Endothelial cell of umbilical vein (primary cell): Measurements from ENCODE around the gene UQCRC1. TPM values are rescaled to one million over a fixed set of nuclear protein-coding genes. Genes with fewer than 3 reads are reported as not detected.

Experiments
- BruUV-seq: library from RNA; stranded (reverse); fragments of 400-500 nt; replicated peaks from 2 replicates; lab custom pipeline; 2021; lab: Mats Ljungman, UMichigan
- CTCF ChIA-PET: fragments of 300-600, 350-600 bp; sonication (Branson Sonifier 250); formaldehyde crosslinking; loops from one replicate; lab custom pipeline; 2021; ENCODE audit warnings: antibody characterized with exemption, inconsistent platforms; lab: Charles Lee
- POLR2A ChIA-PET: fragments of 300-600, 350-600 bp; sonication (Branson Sonifier 250); formaldehyde crosslinking; loops from one replicate; lab custom pipeline; 2021; ENCODE audit warnings: antibody characterized with exemption, inconsistent platforms; lab: Charles Lee
- DNase-seq: peaks from one replicate; pipeline ENCODE4 v3.0.0-alpha.2; 2011; ENCODE audit warnings: low read depth, low spot score
- FAIRE-seq: peaks from 2 replicates; lab custom pipeline; 2011; peaks lifted over from hg19 to GRCh38; lab: Jason Lieb, UNC
- H2AFZ ChIP-seq: 2 replicates; pipeline ENCODE4 v1.6.0; 2012; ENCODE audit warnings: low read depth, low read length, control low read depth, inconsistent platforms
- H3K27ac ChIP-seq: 2 replicates; pipeline ENCODE4 v1.5.1; 2011; ENCODE audit warnings: low read depth, mild to moderate bottlenecking, control low read depth, low read length, moderate library complexity; ENCODE audit not compliant: insufficient read depth
- H3K27me3 ChIP-seq, 2 experiments: 2 replicates each; pipeline versions ENCODE4 v1.6.0 to v1.6.1; 2011; ENCODE audit warnings: low read length in 2 of 2, mixed read lengths in 1 of 2; ENCODE audit not compliant: control insufficient read depth in 2 of 2, insufficient read depth in 2 of 2
- H3K36me3 ChIP-seq, 2 experiments: 2 replicates in 1 of 2; 3 replicates in 1 of 2; pipeline ENCODE4 v1.5.1; 2011; ENCODE audit warnings: low read length in 2 of 2, mild to moderate bottlenecking in 1 of 2, moderate library complexity in 1 of 2; ENCODE audit not compliant: control insufficient read depth in 2 of 2, insufficient read depth in 2 of 2; ENCODE audit errors: extremely low read depth in 1 of 2
- H3K4me1 ChIP-seq: 3 replicates; pipeline ENCODE4 v1.5.1; 2011; ENCODE audit warnings: mild to moderate bottlenecking, low read length; ENCODE audit not compliant: control insufficient read depth, insufficient read depth; ENCODE audit errors: extremely low read depth
- H3K4me2 ChIP-seq: 2 replicates; pipeline ENCODE4 v1.6.1; 2011; ENCODE audit warnings: low read length, control low read depth, mixed read lengths; ENCODE audit not compliant: insufficient read depth
- H3K4me3 ChIP-seq, 3 experiments: fragments of 200-600 bp in 1 of 3; sonication (generic), shearing (Covaris generic) in 1 of 3; replicated peaks in 1 of 3; 2 replicates each; pipeline ENCODE4 v1.5.1; 2011 to 2016; ENCODE audit warnings: control low read depth in 3 of 3, low read length in 3 of 3, mild to moderate bottlenecking in 2 of 3, inconsistent platforms in 1 of 3, low read depth in 1 of 3, moderate library complexity in 1 of 3; ENCODE audit not compliant: insufficient read depth in 1 of 3
- H3K79me2 ChIP-seq: 2 replicates; pipeline ENCODE4 v1.6.0; 2012; ENCODE audit warnings: low read length, inconsistent platforms; ENCODE audit not compliant: control insufficient read depth, insufficient read depth
- H3K9ac ChIP-seq: replicated peaks from 2 replicates; pipeline ENCODE3; 2011; ENCODE audit warnings: low read length, control low read depth; ENCODE audit not compliant: insufficient read depth; ENCODE audit errors: extremely low read depth
- H3K9me1 ChIP-seq: replicated peaks from 3 replicates; pipeline ENCODE4 v1.6.0; 2011; ENCODE audit warnings: mild to moderate bottlenecking, low read length; ENCODE audit not compliant: control insufficient read depth, insufficient read depth; ENCODE audit errors: extremely low read depth
- H3K9me3 ChIP-seq: replicated peaks from 2 replicates; pipeline ENCODE4 v1.5.1; 2012; ENCODE audit warnings: low read length, inconsistent platforms; ENCODE audit not compliant: control insufficient read depth, insufficient read depth
- H4K20me1 ChIP-seq: replicated peaks from 2 replicates; pipeline ENCODE3; 2011; ENCODE audit warnings: mild to moderate bottlenecking, low read length; ENCODE audit not compliant: control insufficient read depth, insufficient read depth; ENCODE audit errors: extremely low read depth
- CTCF ChIP-seq, 2 donors: IDR thresholded peaks; 1 replicate in 1 of 2; 2 replicates in 1 of 2; pipeline ENCODE4 v1.5.1; 2011; ENCODE audit warnings: low read length in 2 of 2, mild to moderate bottlenecking in 2 of 2, moderate library complexity in 2 of 2, control low read depth in 1 of 2, inconsistent platforms in 1 of 2, low read depth in 1 of 2; ENCODE audit not compliant: insufficient read depth in 1 of 2; ENCODE audit errors: extremely low read depth in 1 of 2
- EZH2 ChIP-seq: IDR thresholded peaks from 2 replicates; pipeline ENCODE4 v1.6.1; 2012; ENCODE audit warnings: borderline replicate concordance, low read depth, mild to moderate bottlenecking, moderate library complexity, low read length, inconsistent platforms; ENCODE audit not compliant: severe bottlenecking
- FOS ChIP-seq: IDR thresholded peaks from 2 replicates; pipeline ENCODE4 v1.6.1; 2011; ENCODE audit warnings: mild to moderate bottlenecking, low read length, moderate library complexity, borderline replicate concordance; ENCODE audit not compliant: insufficient read depth
- GATA2 ChIP-seq: IDR thresholded peaks from 2 replicates; pipeline ENCODE4 v1.7.0; 2011; ENCODE audit warnings: low read depth, mild to moderate bottlenecking, moderate library complexity, mixed read lengths, low read length; ENCODE audit not compliant: insufficient read length, insufficient read depth
- JUN ChIP-seq: IDR thresholded peaks from 2 replicates; pipeline ENCODE4 v1.6.1; 2011; ENCODE audit warnings: borderline replicate concordance, low read depth; ENCODE audit not compliant: insufficient read length, insufficient read depth
- MYC ChIP-seq: IDR thresholded peaks from one replicate; pipeline ENCODE4 v1.6.1; 2011; ENCODE audit warnings: mild to moderate bottlenecking, low read depth, low read length
- POLR2A ChIP-seq: IDR thresholded peaks from 2 replicates; pipeline ENCODE4 v1.6.1; 2012; ENCODE audit warnings: low read depth, mild to moderate bottlenecking, control low read depth, low read length
- POLR2AphosphoS5 ChIP-seq: IDR thresholded peaks from 2 replicates; pipeline ENCODE4 v1.6.1; 2012; ENCODE audit warnings: low read depth, mild to moderate bottlenecking, control low read depth, low read length, moderate library complexity; ENCODE audit not compliant: insufficient read depth
- dilution Hi-C: fragments of 300-500 bp; cut with MboI; formaldehyde crosslinking; loops from one replicate; pipeline ENCODE4 v1.15.0; 2019; ENCODE audit warnings: low sequenced_read_pairs; ENCODE audit not compliant: extremely low pct_ligation_motif_present
- intact Hi-C: fragments of 100-400 bp; cut with micrococcal nuclease; formaldehyde crosslinking; loops from one replicate; pipeline ENCODE4 v1.10.0; 2022
- polyA plus RNA-seq, 4 experiments: library from polyadenylated mRNA; depleted of rRNA in 3 of 4; stranded (reverse) in 3 of 4; unstranded in 1 of 4; fragments of >200 nt; gene quantifications; 2 replicates each; pipeline versions ENCODE4 v1.2.1 to v1.2.3, GENCODE V29; 2011 to 2012; ENCODE audit warnings: missing spikeins in 1 of 4
- total RNA-seq: library from RNA; stranded (reverse); gene quantifications from 2 replicates; pipeline ENCODE4 v1.2.3, GENCODE V29; 2021
- TF ChIP-seq, protein P1 (sequence below): IDR thresholded peaks from 2 replicates; pipeline ENCODE4 v1.6.1; 2011; ENCODE audit not compliant: insufficient read depth, insufficient read length

UQCRC1 gene
- total and polyA plus RNA-seq, 2 donors (not counting 3 experiments of a cell fraction or from before 2014, with no cell fraction given), result 184 to 427 TPM

DNA sequence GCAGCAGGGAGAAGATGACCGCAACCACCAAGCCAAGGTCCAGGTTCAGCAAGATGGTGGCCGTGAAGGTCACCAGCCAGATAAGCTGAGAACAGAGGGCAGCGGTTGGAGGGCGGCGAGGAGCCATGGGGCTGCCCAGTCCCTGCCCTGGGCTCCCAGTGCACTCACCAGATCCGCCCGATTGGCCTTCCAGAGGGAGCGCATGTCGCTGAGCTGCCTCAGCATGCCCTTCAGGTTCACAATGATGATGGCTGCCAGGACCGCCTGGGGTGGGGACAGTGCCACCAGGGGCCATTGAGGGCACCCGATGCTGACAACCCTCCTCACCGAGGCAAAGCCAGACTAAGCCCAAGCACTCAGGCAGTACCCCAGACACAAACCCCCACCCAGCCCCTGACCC lies 20.4 kb upstream of the UQCRC1 start:
- intact Hi-C loops, result no loop called here
- CTCF ChIA-PET, result no interaction called here
- H3K4me3 ChIP-seq, result no peak overlapping the region
- no peaks in the 10 kb centered on the region for H3K27me3 ChIP-seq
- H3K79me2 ChIP-seq, result no peaks in the 10 kb centered on the region
- TF ChIP-seq, protein P1, sequence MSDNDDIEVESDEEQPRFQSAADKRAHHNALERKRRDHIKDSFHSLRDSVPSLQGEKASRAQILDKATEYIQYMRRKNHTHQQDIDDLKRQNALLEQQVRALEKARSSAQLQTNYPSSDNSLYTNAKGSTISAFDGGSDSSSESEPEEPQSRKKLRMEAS, result no peak
- TF ChIP-seq FOS (no peak), POLR2AphosphoS5 (no peak), POLR2A (no peak), JUN (no peak), GATA2 (no peak), EZH2 (no peak), CTCF (IDR thresholded peaks at IDR 0.05; ENCODE audit: extremely low read depth in 1 of 2, insufficient read depth in 1 of 2, low read depth in 1 of 2, low read length in 2 of 2) (no peak), MYC (no peak)
- no peak overlapping the region for H3K9ac ChIP-seq
- POLR2A ChIA-PET, result no interaction called here
- DNase-seq (no peak), FAIRE-seq (no peak)
- no peak overlapping the region for H3K4me2 ChIP-seq
- no peaks in the 10 kb centered on the region for H3K9me1 ChIP-seq
- H3K4me1 ChIP-seq, result peaks cover 3% of the 10 kb centered on the region
- dilution Hi-C loops, result no loop called here
- H4K20me1 ChIP-seq, result no peaks in the 10 kb centered on the region
- H3K36me3 ChIP-seq, result peaks cover 0 to 41% of the 10 kb centered on the region in 2 experiments
- no peak overlapping the region for H3K27ac ChIP-seq
- BruUV-seq, result no TSS peak
- no peak overlapping the region for H2AFZ ChIP-seq
- H3K9me3 ChIP-seq, result no peaks in the 10 kb centered on the region
